HepG2 (cell line): ENCODE measurements around the gene ATG16L1. TPM values are rescaled to one million over a fixed set of nuclear protein-coding genes. Genes with fewer than 3 reads are reported as not detected.

Experiments
- ATAC-seq: fragments of 200-7000 bp; cut with Tn5 transposase; 3 replicates; pipeline ENCODE4 v1.9.1; 2020; ENCODE audit warnings: mild to moderate bottlenecking, moderate library complexity
- BruUV-seq: library from RNA; stranded (reverse); fragments of 400-500 nt; replicated peaks from 2 replicates; lab custom pipeline; 2021; lab: Mats Ljungman, UMichigan
- CTCF ChIA-PET: fragments of 300-600 bp; formaldehyde crosslinking; extraction: SDS; loops from one replicate; lab custom pipeline; 2021; ENCODE audit warnings: low total read pairs, inconsistent platforms, low intra/inter-chr PET ratio; lab: Yijun Ruan, JAX
- POLR2A ChIA-PET: fragments of 350-600 bp; sonication (Branson Sonifier 250); formaldehyde crosslinking; loops from one replicate; lab custom pipeline; 2020; ENCODE audit warnings: antibody characterized with exemption, inconsistent platforms; lab: Yijun Ruan, JAX
- DNase-seq: peaks from one replicate; pipeline ENCODE4 v3.0.0-alpha.2; 2015; ENCODE audit warnings: low spot score
- FAIRE-seq: peaks from 3 replicates; lab custom pipeline; 2011; peaks lifted over from hg19 to GRCh38; lab: Jason Lieb, UNC
- H2AFZ ChIP-seq: one replicate; pipeline ENCODE4 v1.6.1; 2011; ENCODE audit warnings: low read length, inconsistent platforms
- H3K27ac ChIP-seq: fragments of 300-600 bp; 3 replicates; pipeline ENCODE4 v1.8.0; 2011; ENCODE audit warnings: mixed run types, mild to moderate bottlenecking, mixed read lengths, low read length, inconsistent platforms; ENCODE audit not compliant: insufficient read depth; ENCODE audit errors: extremely low read length
- H3K27me3 ChIP-seq, 2 experiments: fragments of 200-600 bp in 1 of 2; 2 replicates in 1 of 2; 3 replicates in 1 of 2; pipeline versions ENCODE4 v1.6.0 to v1.8.0; 2011; ENCODE audit warnings: low read length in 2 of 2, mild to moderate bottlenecking in 2 of 2, moderate library complexity in 2 of 2, inconsistent platforms in 1 of 2; ENCODE audit not compliant: insufficient read depth in 2 of 2, control insufficient read depth in 1 of 2
- H3K36me3 ChIP-seq, 2 experiments: fragments of 200-600 bp in 1 of 2; replicated peaks in 1 of 2; 2 replicates in 1 of 2; 3 replicates in 1 of 2; pipeline versions ENCODE4 v1.5.1 to v1.8.0; 2011; ENCODE audit warnings: low read length in 2 of 2, inconsistent platforms in 1 of 2; ENCODE audit not compliant: insufficient read depth in 2 of 2, control insufficient read depth in 1 of 2
- H3K4me1 ChIP-seq: 2 replicates; pipeline ENCODE4 v1.5.1; 2012; ENCODE audit warnings: low read length, inconsistent platforms; ENCODE audit not compliant: insufficient read depth
- H3K4me2 ChIP-seq: 2 replicates; pipeline ENCODE4 v1.6.0; 2011; ENCODE audit warnings: low read depth, low read length, inconsistent platforms
- H3K4me3 ChIP-seq, 3 experiments: fragments of 200-600 bp in 1 of 3; sonication (generic), shearing (Covaris generic) in 1 of 3; replicated peaks in 1 of 3; 2 replicates each; pipeline ENCODE4 v1.5.1; 2011 to 2016; ENCODE audit warnings: low read length in 3 of 3, inconsistent platforms in 2 of 3, low read depth in 2 of 3, mild to moderate bottlenecking in 2 of 3, control low read depth in 1 of 3, mixed read lengths in 1 of 3; ENCODE audit not compliant: insufficient read depth in 1 of 3
- H3K79me2 ChIP-seq: one replicate; pipeline ENCODE4 v1.6.1; 2011; ENCODE audit warnings: low read length, inconsistent platforms; ENCODE audit not compliant: insufficient read depth
- H3K9ac ChIP-seq: 2 replicates; pipeline ENCODE4 v1.6.0; 2011; ENCODE audit warnings: mild to moderate bottlenecking, low read depth, low read length, inconsistent platforms; ENCODE audit not compliant: insufficient read depth
- H3K9me3 ChIP-seq: 2 replicates; pipeline ENCODE4 v1.5.1; 2012; ENCODE audit warnings: mild to moderate bottlenecking, low read length
- H4K20me1 ChIP-seq: 2 replicates; pipeline ENCODE4 v1.6.0; 2011; ENCODE audit warnings: inconsistent platforms, mild to moderate bottlenecking, low read length, moderate library complexity; ENCODE audit not compliant: insufficient read depth
- CBX5 ChIP-seq: sonication (generic); formaldehyde crosslinking; IDR thresholded peaks from 2 replicates; pipeline ENCODE4 v1.4.0; 2020; ENCODE audit warnings: missing genetic modification reagents, borderline replicate concordance
- CREB1 ChIP-seq, 2 experiments: fragments of 450-650 bp in 1 of 2; IDR thresholded peaks; 2 replicates each; pipeline ENCODE4 v1.6.1; 2016 to 2017; ENCODE audit warnings: control low read depth in 1 of 2, mild to moderate bottlenecking in 1 of 2, missing compliant biosample characterization in 1 of 2, missing genetic modification characterization in 1 of 2
- FOXK2 ChIP-seq: fragments of 450-650 bp; IDR thresholded peaks from 2 replicates; pipeline ENCODE4 v1.6.1; 2016
- GLI4 ChIP-seq: sonication (generic); formaldehyde crosslinking; IDR thresholded peaks from 2 replicates; pipeline ENCODE4 v1.5.1; 2020; ENCODE audit warnings: missing genetic modification reagents, mild to moderate bottlenecking, moderate library complexity, borderline replicate concordance
- GMEB2 ChIP-seq: IDR thresholded peaks from 2 replicates; pipeline ENCODE4 v1.6.1; 2016; ENCODE audit warnings: missing biosample characterization, missing genetic modification reagents, low read depth
- HMG20A ChIP-seq: IDR thresholded peaks from 2 replicates; pipeline ENCODE4 v1.6.1; 2016; ENCODE audit warnings: borderline replicate concordance
- MIXL1 ChIP-seq: IDR thresholded peaks from 2 replicates; pipeline ENCODE4 v1.6.1; 2016
- MTA1 ChIP-seq: sonication (generic); formaldehyde crosslinking; IDR thresholded peaks from 2 replicates; pipeline ENCODE4 v1.4.0; 2020; ENCODE audit warnings: missing genetic modification reagents, mild to moderate bottlenecking, borderline replicate concordance
- NR2F2 ChIP-seq: IDR thresholded peaks from 2 replicates; pipeline ENCODE4 v1.6.1; 2012; ENCODE audit warnings: low read depth, inconsistent platforms, borderline replicate concordance
- TBX2 ChIP-seq: sonication (generic); formaldehyde crosslinking; IDR thresholded peaks from 2 replicates; pipeline ENCODE4 v1.5.0; 2020; ENCODE audit warnings: missing genetic modification reagents, mild to moderate bottlenecking, borderline replicate concordance
- TSC22D2 ChIP-seq: sonication (generic); formaldehyde crosslinking; IDR thresholded peaks from 2 replicates; pipeline ENCODE4 v1.5.1; 2020; ENCODE audit warnings: missing genetic modification reagents, mild to moderate bottlenecking, borderline replicate concordance
- ZNF121 ChIP-seq: sonication (generic); formaldehyde crosslinking; IDR thresholded peaks from 2 replicates; pipeline ENCODE4 v1.5.0; 2020; ENCODE audit warnings: mild to moderate bottlenecking, missing genetic modification reagents
- ZNF44 ChIP-seq: sonication (generic); formaldehyde crosslinking; IDR thresholded peaks from 2 replicates; pipeline ENCODE4 v1.5.1; 2020; ENCODE audit warnings: mild to moderate bottlenecking, missing genetic modification reagents
- ZNF703 ChIP-seq: sonication (generic); formaldehyde crosslinking; IDR thresholded peaks from 2 replicates; pipeline ENCODE4 v1.5.1; 2020; ENCODE audit warnings: missing genetic modification reagents, mild to moderate bottlenecking, moderate library complexity, borderline replicate concordance
- WGBS: methylation state at CpG from one replicate; pipeline ENCODE4 v1.1.6; 2017; ENCODE audit warnings: low lambda C conversion rate; 5-methylcytosine and 5-hydroxymethylcytosine counted together
- in situ Hi-C: cut with HindIII; loops from 2 replicates; pipeline ENCODE4 v1.10.0; 2017; ENCODE audit warnings: low pct_unique_long_range_greater_than_20kb; ENCODE audit not compliant: extremely low pct_ligation_motif_present
- intact Hi-C: fragments of 100-400 bp; cut with micrococcal nuclease; formaldehyde crosslinking; loops from one replicate; pipeline ENCODE4 v1.10.0; 2022; ENCODE audit not compliant: unreplicated experiment
- polyA plus RNA-seq, 8 experiments: library from polyadenylated mRNA; depleted of rRNA in 3 of 8; stranded (reverse) in 7 of 8; unstranded in 1 of 8; fragments of >200 nt; fragmentation: Illumina TruSeq in 4 of 8; extraction: Trizol in 4 of 8; gene quantifications; 2 replicates each; pipeline versions ENCODE4 v1.2.1 to v1.2.3, GENCODE V29; 2011 to 2016; ENCODE audit warnings: low read depth in 4 of 8, missing spikeins in 1 of 8, mixed read lengths in 1 of 8; ENCODE audit not compliant: insufficient read depth in 1 of 8
- total RNA-seq, 5 experiments: library from RNA; depleted of rRNA; stranded (reverse); fragments of >200 nt; fragmentation: Illumina TruSeq; extraction: Trizol; gene quantifications; 2 replicates each; pipeline ENCODE4 v1.2.3, GENCODE V29; 2016; ENCODE audit warnings: low read depth in 1 of 5
- TF ChIP-seq, protein P1 (sequence below): sonication (generic); formaldehyde crosslinking; IDR thresholded peaks from 2 replicates; pipeline ENCODE4 v1.8.0; 2022; ENCODE audit warnings: mild to moderate bottlenecking, missing genetic modification reagents, moderate library complexity
- TF ChIP-seq, protein P2 (sequence below): fragments of 450-650 bp; IDR thresholded peaks from 2 replicates; pipeline ENCODE4 v1.6.1; 2016

ATG16L1 gene
- total and polyA plus RNA-seq, 2 of the 13 experiments (the other 11 are each of a cell fraction or from before 2014, with no cell fraction given), result 26.0 to 51.7 TPM

DNA sequence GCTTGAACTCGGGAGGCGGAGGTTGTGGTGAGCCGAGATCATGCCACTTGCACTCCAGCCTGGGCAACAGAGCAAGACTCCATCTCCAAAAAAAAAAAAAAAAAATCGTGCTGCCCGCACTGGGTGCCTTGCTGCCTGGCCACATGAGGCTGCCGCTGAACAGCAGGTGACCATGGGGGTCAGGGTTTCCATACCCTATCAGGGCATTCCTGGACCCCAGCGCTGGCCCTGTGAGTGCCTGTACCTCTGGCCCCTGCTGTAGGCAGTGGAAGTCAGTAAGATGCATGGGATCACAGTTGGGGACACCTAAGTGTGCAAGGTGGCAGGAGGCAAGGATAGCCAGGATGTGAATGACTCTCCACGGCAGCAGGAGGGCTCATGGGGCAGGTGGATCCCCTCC, 75.0 kb downstream of the ATG16L1 start:
- ATAC-seq (no peak), FAIRE-seq (no peak), DNase-seq (no peak)
- ChIA-PET CTCF (no interaction called here), POLR2A (no interaction called here)
- no TSS peak for BruUV-seq
- Histone ChIP-seq H3K27ac (no peak overlapping the region), H3K79me2 (no peaks in the 10 kb centered on the region), H4K20me1 (no peaks in the 10 kb centered on the region), H3K4me2 (no peak overlapping the region), H3K4me1 (peaks cover 2% of the 10 kb centered on the region; the same call in 1 of the 2 replicates), H3K9ac (no peak overlapping the region), H3K27me3 (peaks cover 0 to 24% of the 10 kb centered on the region in 2 experiments; a peak in 3 of 5 replicates), H3K36me3 (no peaks in the 10 kb centered on the region), H3K9me3 (no peaks in the 10 kb centered on the region), H2AFZ (no peak overlapping the region), H3K4me3 (no peak overlapping the region)
- in situ Hi-C loops, result no loop called here
- WGBS, result 39% methylated on average over 8 of the region's 8 CpGs
- intact Hi-C loops, result no loop called here
- TF ChIP-seq MIXL1 (CRISPR knock-in tag) (no peak), NR2F2 (no peak), ZNF121 (CRISPR knock-in tag) (peak; percentile 26; the same call in 1 of the 2 replicates)

DNA sequence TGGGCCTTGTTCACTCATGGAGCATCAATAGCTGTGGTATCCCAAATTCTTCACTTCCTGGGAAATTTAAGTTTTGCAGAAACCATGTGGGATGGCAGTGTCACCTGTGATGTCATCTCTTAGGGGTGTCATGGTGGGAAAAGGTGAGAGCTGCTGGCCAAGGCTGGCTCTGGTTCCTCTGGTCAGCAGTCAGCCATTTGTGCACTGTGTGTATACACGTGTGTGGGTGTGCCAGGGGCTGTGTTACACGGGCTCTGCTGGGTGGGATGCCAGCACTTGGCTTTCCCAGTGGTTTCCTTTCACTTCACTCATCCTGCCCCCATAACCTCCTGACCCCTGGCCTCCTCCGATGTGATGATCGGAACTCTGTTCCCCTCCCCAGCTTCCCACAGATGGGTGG, 77.4 kb downstream of the ATG16L1 start:
- Histone ChIP-seq H3K27me3 (peaks cover 0 to 25% of the 10 kb centered on the region in 2 experiments; a peak in 3 of 5 replicates), H3K4me3 (no peak overlapping the region), H3K9me3 (no peaks in the 10 kb centered on the region), H3K36me3 (no peaks in the 10 kb centered on the region), H2AFZ (no peak overlapping the region), H4K20me1 (no peaks in the 10 kb centered on the region), H3K9ac (no peak overlapping the region), H3K4me2 (no peak overlapping the region), H3K4me1 (no peaks in the 10 kb centered on the region), H3K27ac (no peak overlapping the region), H3K79me2 (no peaks in the 10 kb centered on the region)
- POLR2A ChIA-PET, result no interaction called here
- in situ Hi-C loops, result no loop called here
- intact Hi-C loops, result no loop called here
- CTCF ChIA-PET, result no interaction called here
- ATAC-seq (no peak), DNase-seq (no peak), FAIRE-seq (no peak)
- BruUV-seq, result no TSS peak
- 50% methylated on average over 4 of the region's 4 CpGs for whole genome bisulfite sequencing
- no peak for TF ChIP-seq CBX5 (CRISPR knock-in tag)
- no peak for TF ChIP-seq HMG20A (CRISPR knock-in tag)
- no peak for TF ChIP-seq ZNF44
- no peak for TF ChIP-seq TSC22D2 (CRISPR knock-in tag)
- TF ChIP-seq ZNF703 (CRISPR knock-in tag), result no peak
- TF ChIP-seq FOXK2, result no peak
- no peak for TF ChIP-seq GLI4 (CRISPR knock-in tag)
- no peak for TF ChIP-seq TBX2 (CRISPR knock-in tag)
- no peak for TF ChIP-seq MTA1
- TF ChIP-seq, protein P1, sequence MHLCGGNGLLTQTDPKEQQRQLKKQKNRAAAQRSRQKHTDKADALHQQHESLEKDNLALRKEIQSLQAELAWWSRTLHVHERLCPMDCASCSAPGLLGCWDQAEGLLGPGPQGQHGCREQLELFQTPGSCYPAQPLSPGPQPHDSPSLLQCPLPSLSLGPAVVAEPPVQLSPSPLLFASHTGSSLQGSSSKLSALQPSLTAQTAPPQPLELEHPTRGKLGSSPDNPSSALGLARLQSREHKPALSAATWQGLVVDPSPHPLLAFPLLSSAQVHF (CRISPR knock-in tag), result no peak
- TF ChIP-seq, protein P2, sequence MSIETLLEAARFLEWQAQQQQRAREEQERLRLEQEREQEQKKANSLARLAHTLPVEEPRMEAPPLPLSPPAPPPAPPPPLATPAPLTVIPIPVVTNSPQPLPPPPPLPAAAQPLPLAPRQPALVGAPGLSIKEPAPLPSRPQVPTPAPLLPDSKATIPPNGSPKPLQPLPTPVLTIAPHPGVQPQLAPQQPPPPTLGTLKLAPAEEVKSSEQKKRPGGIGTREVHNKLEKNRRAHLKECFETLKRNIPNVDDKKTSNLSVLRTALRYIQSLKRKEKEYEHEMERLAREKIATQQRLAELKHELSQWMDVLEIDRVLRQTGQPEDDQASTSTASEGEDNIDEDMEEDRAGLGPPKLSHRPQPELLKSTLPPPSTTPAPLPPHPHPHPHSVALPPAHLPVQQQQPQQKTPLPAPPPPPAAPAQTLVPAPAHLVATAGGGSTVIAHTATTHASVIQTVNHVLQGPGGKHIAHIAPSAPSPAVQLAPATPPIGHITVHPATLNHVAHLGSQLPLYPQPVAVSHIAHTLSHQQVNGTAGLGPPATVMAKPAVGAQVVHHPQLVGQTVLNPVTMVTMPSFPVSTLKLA, result peak; percentile 86
- peak; percentile 73 for TF ChIP-seq CREB1 (IDR thresholded peaks at IDR 0.05)
- TF ChIP-seq CREB1 (CRISPR knock-in tag; IDR thresholded peaks at IDR 0.05), result no peak
- TF ChIP-seq GMEB2 (CRISPR knock-in tag), result no peak
